ENCODE data around the gene RAB6B. TPM values are rescaled to one million over a fixed set of nuclear protein-coding genes. Genes with fewer than 3 reads are reported as not detected.

Gene RAB6B
- polyA plus RNA-seq, 1 experiment: 3.0 TPM

- ChIA-PET CTCF (interaction anchor here (0.6 kb wide), 1 partner anchor 370 kb away, joined by 3 read pairs; no protein-coding TSS in a partner anchor), POLR2A (no interaction called here)
- no peak for DNase-seq (ENCODE audit: low read depth)
- TF ChIP-seq CTCF (IDR thresholded peaks at IDR 0.05; ENCODE audit: insufficient read depth, low read depth, low read length): no peak
- Histone ChIP-seq H3K27me3 (ENCODE audit: control insufficient read depth, insufficient read depth, low read length) (peaks cover 12% of the 10 kb centered on the region), H3K36me3 (ENCODE audit: control insufficient read depth, insufficient read depth, low read length) (no peaks in the 10 kb centered on the region), H3K4me3 (ENCODE audit: low read depth, low read length) (no peak overlapping the region)
These were observed 22.9 kb downstream of the RAB6B start for GRCh38 chr3:133872781-133873180.

- CTCF ChIA-PET: no interaction called here
- no peak overlapping the region for H3K4me3 ChIP-seq (ENCODE audit: low read depth, low read length)
- DNase-seq (ENCODE audit: low read depth): no peak
- H3K36me3 ChIP-seq (ENCODE audit: control insufficient read depth, insufficient read depth, low read length): no peaks in the 10 kb centered on the region
- POLR2A ChIA-PET: no interaction called here
- peaks cover 13% of the 10 kb centered on the region for H3K27me3 ChIP-seq (ENCODE audit: control insufficient read depth, insufficient read depth, low read length)
- TF ChIP-seq CTCF (IDR thresholded peaks at IDR 0.05; ENCODE audit: insufficient read depth, low read depth, low read length): no peak
These were observed 23.5 kb downstream of the RAB6B start for GRCh38 chr3:133872161-133872560.

- ChIA-PET CTCF (no interaction called here), POLR2A (no interaction called here)
- Histone ChIP-seq H3K27me3 (ENCODE audit: control insufficient read depth, insufficient read depth, low read length) (peaks cover 12% of the 10 kb centered on the region), H3K36me3 (ENCODE audit: control insufficient read depth, insufficient read depth, low read length) (no peaks in the 10 kb centered on the region), H3K4me3 (ENCODE audit: low read depth, low read length) (no peak overlapping the region)
- DNase-seq (ENCODE audit: low read depth): no peak
- TF ChIP-seq CTCF (IDR thresholded peaks at IDR 0.05; ENCODE audit: insufficient read depth, low read depth, low read length): no peak
These were observed 24.2 kb downstream of the RAB6B start for GRCh38 chr3:133871368-133872090.

GRCh38 chr3:133870822-133871221, 24.9 kb downstream of the RAB6B start:
- peaks cover 14% of the 10 kb centered on the region for H3K27me3 ChIP-seq (ENCODE audit: control insufficient read depth, insufficient read depth, low read length)
- no peak overlapping the region for H3K4me3 ChIP-seq (ENCODE audit: low read depth, low read length)
- DNase-seq (ENCODE audit: low read depth): no peak
- CTCF ChIA-PET: no interaction called here
- no peaks in the 10 kb centered on the region for H3K36me3 ChIP-seq (ENCODE audit: control insufficient read depth, insufficient read depth, low read length)
- POLR2A ChIA-PET: no interaction called here
- TF ChIP-seq CTCF (IDR thresholded peaks at IDR 0.05; ENCODE audit: insufficient read depth, low read depth, low read length): no peak

GRCh38 chr3:133869586-133869985, 26.1 kb downstream of the RAB6B start:
- Histone ChIP-seq H3K27me3 (ENCODE audit: control insufficient read depth, insufficient read depth, low read length) (peaks cover 17% of the 10 kb centered on the region), H3K36me3 (ENCODE audit: control insufficient read depth, insufficient read depth, low read length) (no peaks in the 10 kb centered on the region), H3K4me3 (ENCODE audit: low read depth, low read length) (no peak overlapping the region)
- POLR2A ChIA-PET: no interaction called here
- DNase-seq (ENCODE audit: low read depth): no peak
- TF ChIP-seq CTCF (IDR thresholded peaks at IDR 0.05; ENCODE audit: insufficient read depth, low read depth, low read length): no peak
- CTCF ChIA-PET: interaction anchor here (0.5 kb wide), 1 partner anchor 240 kb away, joined by 3 read pairs; no protein-coding TSS in a partner anchor
